ENCODE results near the gene LRSAM1. TPM values are rescaled to one million over a fixed set of nuclear protein-coding genes. Genes with fewer than 3 reads are reported as not detected.
A peak's percentile ranks its signal among the peaks of the same experiment; 100 is the strongest.

Gene LRSAM1
- total RNA-seq, 1 donor from 2014 or later: 17.1 TPM

- no peak for TF ChIP-seq CTCF (conservative IDR thresholded peaks at IDR 0.05; ENCODE audit: low read depth, low read length)
- no peak overlapping the region for H3K4me3 ChIP-seq (ENCODE audit: low read depth, low read length)
- no peak for DNase-seq (ENCODE audit: low read depth)
Observed at GRCh38 chr9:127444921-127445850, 6.1 kb upstream of the LRSAM1 start.

GRCh38 chr9:127445851-127446712 is 5.2 kb upstream of the LRSAM1 start:
- no peak for TF ChIP-seq CTCF (conservative IDR thresholded peaks at IDR 0.05; ENCODE audit: low read depth, low read length)
- H3K4me3 ChIP-seq (ENCODE audit: low read depth, low read length): no peak overlapping the region
- no peak for DNase-seq (ENCODE audit: low read depth)

GRCh38 chr9:127446713-127447415 is 4.4 kb upstream of the LRSAM1 start:
- no peak overlapping the region for H3K4me3 ChIP-seq (ENCODE audit: low read depth, low read length)
- DNase-seq (ENCODE audit: low read depth): no peak
- TF ChIP-seq CTCF (conservative IDR thresholded peaks at IDR 0.05; ENCODE audit: low read depth, low read length): no peak

GRCh38 chr9:127447416-127448111 is 3.7 kb upstream of the LRSAM1 start:
- no peak overlapping the region for H3K4me3 ChIP-seq (ENCODE audit: low read depth, low read length)
- TF ChIP-seq CTCF (conservative IDR thresholded peaks at IDR 0.05; ENCODE audit: low read depth, low read length): no peak
- DNase-seq (ENCODE audit: low read depth): no peak

GRCh38 chr9:127448112-127448805 is 3.1 kb upstream of the LRSAM1 start:
- no peak for DNase-seq (ENCODE audit: low read depth)
- TF ChIP-seq CTCF (conservative IDR thresholded peaks at IDR 0.05; ENCODE audit: low read depth, low read length): no peak
- H3K4me3 ChIP-seq (ENCODE audit: low read depth, low read length): peak overlapping the region; percentile 97

Data from epithelial cell of proximal tubule (primary cell).